SU-DHL-6 (cell line): ENCODE data around the gene TNS1.

Experiments used
- H2AFZ ChIP-seq: fragments of 200-600 bp; sonication (generic); 2 replicates; pipeline ENCODE4 v1.6.1; 2014; ENCODE audit warnings: low read depth, mild to moderate bottlenecking, moderate library complexity, mixed read lengths, antibody characterized with exemption, low read length; ENCODE audit not compliant: severe bottlenecking
- H3F3A ChIP-seq: fragments of 200-600 bp; shearing (Covaris generic); 2 replicates; pipeline ENCODE4 v1.6.0; 2016; ENCODE audit warnings: antibody characterized with exemption, mild to moderate bottlenecking; ENCODE audit not compliant: insufficient read depth
- H3K27ac ChIP-seq: fragments of 200-600 bp; sonication (generic); 2 replicates; pipeline ENCODE4 v1.5.1; 2016; ENCODE audit warnings: low read depth, mild to moderate bottlenecking, low read length, moderate library complexity, mixed read lengths
- H3K27me3 ChIP-seq: fragments of 200-600 bp; sonication (generic), shearing (Covaris generic); 2 replicates; pipeline ENCODE4 v1.6.0; 2014; ENCODE audit warnings: mild to moderate bottlenecking, low read length
- H3K36me3 ChIP-seq: fragments of 200-600 bp; sonication (generic); 2 replicates; pipeline ENCODE4 v1.6.1; 2014; ENCODE audit warnings: mild to moderate bottlenecking, low read length, mixed read lengths
- H3K4me2 ChIP-seq: fragments of 300-600, 200-600 bp; shearing (Covaris generic), sonication (generic); 2 replicates; pipeline ENCODE4 v1.6.0; 2014; ENCODE audit warnings: low read length, low read depth, mild to moderate bottlenecking; ENCODE audit not compliant: poor library complexity, severe bottlenecking
- H3K4me3 ChIP-seq: fragments of 200-600 bp; sonication (generic); 2 replicates; pipeline ENCODE4 v1.5.1; 2014; ENCODE audit warnings: antibody characterized with exemption, low read length, mild to moderate bottlenecking, mixed read lengths; ENCODE audit not compliant: insufficient read depth, poor library complexity, severe bottlenecking
- H3K79me2 ChIP-seq: fragments of 200-600 bp; sonication (generic); 2 replicates; pipeline ENCODE4 v1.6.1; 2014; ENCODE audit warnings: mild to moderate bottlenecking, low read length, moderate library complexity; ENCODE audit not compliant: insufficient read depth
- H3K9ac ChIP-seq: fragments of 200-600 bp; sonication (generic); 2 replicates; pipeline ENCODE4 v1.7.0; 2014; ENCODE audit warnings: mild to moderate bottlenecking, low read length
- H3K9me2 ChIP-seq: fragments of 200-600 bp; sonication (generic); replicated peaks from 2 replicates; pipeline ENCODE4 v1.6.1; 2014; ENCODE audit warnings: low read length; ENCODE audit not compliant: insufficient read depth
- H3K9me3 ChIP-seq: fragments of 200-600 bp; sonication (generic); 2 replicates; pipeline ENCODE4 v1.6.1; 2014; ENCODE audit warnings: low read length, mixed read lengths; ENCODE audit not compliant: insufficient read depth
- H4K20me1 ChIP-seq: fragments of 200-600 bp; sonication (generic); 2 replicates; pipeline ENCODE4 v1.6.1; 2014; ENCODE audit warnings: low read depth, mild to moderate bottlenecking, antibody characterized with exemption, low read length, moderate library complexity, mixed read lengths
- EZH2phosphoT487 ChIP-seq: fragments of 200-600 bp; sonication (generic), shearing (Covaris generic); conservative IDR thresholded peaks from 2 replicates; pipeline ENCODE4 v1.6.1; 2018; ENCODE audit warnings: mild to moderate bottlenecking, antibody characterized with exemption, low read length, moderate library complexity, mixed read lengths
- TF ChIP-seq, protein P1 (sequence below): fragments of 200-600 bp; sonication (generic); IDR thresholded peaks from one replicate; pipeline ENCODE4 v1.5.1; 2017; ENCODE audit warnings: antibody characterized with exemption, mild to moderate bottlenecking, low read length, moderate library complexity; ENCODE audit not compliant: insufficient read depth, poor library complexity, severe bottlenecking

Gene TNS1

DNA sequence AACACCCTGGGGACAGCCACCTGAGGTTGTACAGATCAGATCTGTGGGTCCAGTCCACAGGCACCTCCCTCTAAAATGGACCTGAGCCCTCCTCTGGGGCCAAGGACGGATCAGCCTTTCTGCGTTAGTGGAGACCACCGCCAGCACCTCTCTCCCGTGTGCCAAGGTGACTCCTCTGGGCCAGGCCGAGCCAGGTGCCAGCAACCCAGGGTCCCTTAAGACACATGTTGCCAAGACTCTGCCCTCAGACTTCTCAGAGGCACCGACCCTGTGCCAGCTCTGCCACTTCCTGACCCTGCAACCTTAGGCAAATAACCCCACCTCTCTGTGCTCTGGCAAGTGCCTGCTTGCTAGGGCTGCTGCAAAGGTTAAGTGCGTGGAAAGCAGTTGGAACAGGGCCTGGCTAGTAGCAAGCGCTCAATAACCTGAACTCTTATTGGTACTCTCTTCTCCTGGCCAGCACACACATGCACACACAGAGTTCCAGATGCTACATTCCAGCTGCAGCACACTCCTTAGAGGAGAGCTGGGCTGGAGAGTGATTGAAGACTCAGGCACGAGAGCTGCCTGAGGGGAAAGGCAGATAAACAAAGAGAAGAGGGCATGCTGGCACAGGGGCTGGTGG, 105.6 kb downstream of the TNS1 start:
- Histone ChIP-seq H3F3A (no peaks in the 10 kb centered on the region), H3K36me3 (no peaks in the 10 kb centered on the region), H3K79me2 (no peaks in the 10 kb centered on the region)

GRCh38 chr2:217895070-217895635, 107.6 kb downstream of the TNS1 start:
- no peaks in the 10 kb centered on the region for H3K79me2 ChIP-seq
- H3K27ac ChIP-seq, result no peak overlapping the region
- H3K4me2 ChIP-seq, result no peak overlapping the region
- H2AFZ ChIP-seq, result no peak overlapping the region
- H3F3A ChIP-seq, result no peaks in the 10 kb centered on the region
- H3K36me3 ChIP-seq, result no peaks in the 10 kb centered on the region
- no peak overlapping the region for H3K4me3 ChIP-seq
- H4K20me1 ChIP-seq, result no peaks in the 10 kb centered on the region
- no peaks in the 10 kb centered on the region for H3K9me3 ChIP-seq
- H3K9ac ChIP-seq, result no peak overlapping the region
- no peak for TF ChIP-seq EZH2phosphoT487
- TF ChIP-seq, protein P1, sequence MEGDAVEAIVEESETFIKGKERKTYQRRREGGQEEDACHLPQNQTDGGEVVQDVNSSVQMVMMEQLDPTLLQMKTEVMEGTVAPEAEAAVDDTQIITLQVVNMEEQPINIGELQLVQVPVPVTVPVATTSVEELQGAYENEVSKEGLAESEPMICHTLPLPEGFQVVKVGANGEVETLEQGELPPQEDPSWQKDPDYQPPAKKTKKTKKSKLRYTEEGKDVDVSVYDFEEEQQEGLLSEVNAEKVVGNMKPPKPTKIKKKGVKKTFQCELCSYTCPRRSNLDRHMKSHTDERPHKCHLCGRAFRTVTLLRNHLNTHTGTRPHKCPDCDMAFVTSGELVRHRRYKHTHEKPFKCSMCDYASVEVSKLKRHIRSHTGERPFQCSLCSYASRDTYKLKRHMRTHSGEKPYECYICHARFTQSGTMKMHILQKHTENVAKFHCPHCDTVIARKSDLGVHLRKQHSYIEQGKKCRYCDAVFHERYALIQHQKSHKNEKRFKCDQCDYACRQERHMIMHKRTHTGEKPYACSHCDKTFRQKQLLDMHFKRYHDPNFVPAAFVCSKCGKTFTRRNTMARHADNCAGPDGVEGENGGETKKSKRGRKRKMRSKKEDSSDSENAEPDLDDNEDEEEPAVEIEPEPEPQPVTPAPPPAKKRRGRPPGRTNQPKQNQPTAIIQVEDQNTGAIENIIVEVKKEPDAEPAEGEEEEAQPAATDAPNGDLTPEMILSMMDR, result no peak
- H3K9me2 ChIP-seq, result no peaks in the 10 kb centered on the region
- no peaks in the 10 kb centered on the region for H3K27me3 ChIP-seq

More for the DNA sequence above, 105.6 kb downstream of the TNS1 start:
- Histone ChIP-seq H3K9me2 (no peaks in the 10 kb centered on the region), H4K20me1 (no peaks in the 10 kb centered on the region), H2AFZ (no peak overlapping the region), H3K9ac (no peak overlapping the region), H3K9me3 (no peaks in the 10 kb centered on the region), H3K4me2 (no peak overlapping the region), H3K27me3 (no peaks in the 10 kb centered on the region), H3K27ac (no peak overlapping the region), H3K4me3 (no peak overlapping the region)
- TF ChIP-seq EZH2phosphoT487, result no peak
- TF ChIP-seq, protein P1, result no peak

DNA sequence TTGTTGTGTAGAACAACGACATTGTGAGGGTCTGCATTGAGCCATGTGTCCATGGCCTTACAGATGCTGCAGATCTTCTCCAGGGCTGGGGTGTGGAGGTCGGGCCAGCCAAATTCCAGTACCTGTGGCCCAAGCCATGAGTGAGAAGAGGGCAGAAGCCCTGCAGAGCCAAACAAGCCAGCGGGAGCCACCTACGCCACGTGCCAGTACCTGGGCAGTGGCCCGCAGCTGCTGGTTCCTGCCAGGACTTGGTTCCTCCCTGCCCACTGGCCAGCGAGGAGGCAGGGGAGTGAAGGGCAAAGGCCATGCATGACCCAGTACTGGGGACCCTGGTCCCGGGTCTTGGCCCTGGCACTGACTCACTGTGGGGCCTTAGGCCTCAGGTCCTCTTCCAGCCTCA, 109.4 kb downstream of the TNS1 start:
- no peak for TF ChIP-seq EZH2phosphoT487
- TF ChIP-seq, protein P1, result no peak
- Histone ChIP-seq H4K20me1 (no peaks in the 10 kb centered on the region), H3F3A (no peaks in the 10 kb centered on the region), H3K9me2 (no peaks in the 10 kb centered on the region), H3K4me3 (no peak overlapping the region), H3K79me2 (no peaks in the 10 kb centered on the region), H3K27ac (no peak overlapping the region), H3K27me3 (no peaks in the 10 kb centered on the region), H2AFZ (no peak overlapping the region), H3K4me2 (no peak overlapping the region), H3K9ac (no peak overlapping the region), H3K36me3 (no peaks in the 10 kb centered on the region), H3K9me3 (no peaks in the 10 kb centered on the region)
